Suprapubic skin (tissue), 4 donors: Measurements from ENCODE around the gene ORC3. TPM values are rescaled to one million over a fixed set of nuclear protein-coding genes. Genes with fewer than 3 reads are reported as not detected.

Experiments
- DNase-seq, 2 donors: peaks; one replicate each; pipeline ENCODE4 v3.0.0-alpha.2; 2019; ENCODE audit warnings: low spot score in 2 of 2
- H3K27ac ChIP-seq: fragments of 200-600 bp; sonication (generic); one replicate; pipeline ENCODE4 v1.5.1; 2019
- H3K27me3 ChIP-seq: fragments of 200-600 bp; sonication (generic); one replicate; pipeline ENCODE4 v1.5.1; 2019
- H3K36me3 ChIP-seq: fragments of 200-600 bp; sonication (generic); one replicate; pipeline ENCODE4 v1.5.1; 2019
- H3K4me1 ChIP-seq: fragments of 200-600 bp; sonication (generic); one replicate; pipeline ENCODE4 v1.5.1; 2019
- H3K4me3 ChIP-seq: fragments of 200-600 bp; sonication (generic); one replicate; pipeline ENCODE4 v1.5.1; 2019; ENCODE audit warnings: mild to moderate bottlenecking
- H3K9me3 ChIP-seq: fragments of 200-600 bp; sonication (generic); one replicate; pipeline ENCODE4 v1.5.1; 2019
- CTCF ChIP-seq, 2 donors: fragments of 200-600 bp in 1 of 2; fragments of 450-650 bp in 1 of 2; sonication (generic) in 1 of 2; IDR thresholded peaks; one replicate each; pipeline ENCODE4 v1.5.1; 2016 to 2019; ENCODE audit warnings: antibody characterized with exemption in 2 of 2, mild to moderate bottlenecking in 1 of 2, moderate library complexity in 1 of 2
- EP300 ChIP-seq: sonication (generic); formaldehyde crosslinking; IDR thresholded peaks from one replicate; pipeline ENCODE4 v1.6.1; 2017; ENCODE audit warnings: antibody characterized with exemption
- POLR2A ChIP-seq, 2 donors: fragments of 450-650 bp; IDR thresholded peaks; one replicate each; pipeline ENCODE4 v1.6.1; 2017; ENCODE audit warnings: antibody characterized with exemption in 2 of 2, mild to moderate bottlenecking in 2 of 2, moderate library complexity in 2 of 2
- POLR2AphosphoS5 ChIP-seq, 3 donors: sonication (generic); formaldehyde crosslinking; IDR thresholded peaks; one replicate each; pipeline ENCODE4 v1.6.1; 2017; ENCODE audit warnings: antibody characterized with exemption in 3 of 3
- WGBS: methylation state at CpG from one replicate; pipeline ENCODE4 v1.1.5; 2018; 5-methylcytosine and 5-hydroxymethylcytosine counted together
- total RNA-seq, 4 donors: library from RNA; depleted of rRNA; stranded (reverse); fragments of >200 nt; gene quantifications; one replicate each; pipeline ENCODE4 v1.1.0, GENCODE V29; 2016

The ORC3 gene
- total RNA-seq, 4 donors from 2014 or later: 9.7 to 30.6 (median 12.9) TPM

- H3K9me3 ChIP-seq: no peaks in the 10 kb centered on the region
- no peaks in the 10 kb centered on the region for H3K4me1 ChIP-seq
- TF ChIP-seq CTCF (IDR thresholded peaks at IDR 0.05) (no peak), POLR2AphosphoS5 (IDR thresholded peaks at IDR 0.05) (no peak), EP300 (no peak), POLR2A (IDR thresholded peaks at IDR 0.05) (no peak)
- H3K27ac ChIP-seq: no peak overlapping the region
- H3K4me3 ChIP-seq: no peak overlapping the region
- DNase-seq: no peak
- H3K27me3 ChIP-seq: no peaks in the 10 kb centered on the region
- peaks cover 15% of the 10 kb centered on the region for H3K36me3 ChIP-seq
Measured at GRCh38 chr6:87660226-87660911, 70.4 kb downstream of the ORC3 start.

- Histone ChIP-seq H3K4me1 (no peaks in the 10 kb centered on the region), H3K9me3 (no peaks in the 10 kb centered on the region), H3K27me3 (no peaks in the 10 kb centered on the region), H3K36me3 (peaks cover 15% of the 10 kb centered on the region), H3K27ac (no peak overlapping the region), H3K4me3 (no peak overlapping the region)
- 97% methylated on average over 1 of the region's 1 CpG for WGBS
- no peak for DNase-seq
- TF ChIP-seq POLR2AphosphoS5 (IDR thresholded peaks at IDR 0.05): no peak
- TF ChIP-seq CTCF (IDR thresholded peaks at IDR 0.05): no peak
- no peak for TF ChIP-seq EP300
- no peak for TF ChIP-seq POLR2A (IDR thresholded peaks at IDR 0.05)
Measured at GRCh38 chr6:87661016-87661415, 71.1 kb downstream of the ORC3 start.

- Histone ChIP-seq H3K9me3 (no peaks in the 10 kb centered on the region), H3K27ac (no peak overlapping the region), H3K36me3 (peaks cover 15% of the 10 kb centered on the region), H3K27me3 (no peaks in the 10 kb centered on the region), H3K4me1 (no peaks in the 10 kb centered on the region), H3K4me3 (no peak overlapping the region)
- DNase-seq: no peak
- WGBS: 97% methylated on average over 1 of the region's 1 CpG
- TF ChIP-seq POLR2A (IDR thresholded peaks at IDR 0.05): no peak
- TF ChIP-seq POLR2AphosphoS5 (IDR thresholded peaks at IDR 0.05): no peak
- TF ChIP-seq EP300: no peak
- no peak for TF ChIP-seq CTCF (IDR thresholded peaks at IDR 0.05)
Measured at GRCh38 chr6:87661503-87661902, 71.6 kb downstream of the ORC3 start.

GRCh38 chr6:87663434-87663833, 73.5 kb downstream of the ORC3 start:
- peaks cover 21% of the 10 kb centered on the region for H3K36me3 ChIP-seq
- no peak for DNase-seq
- TF ChIP-seq CTCF (IDR thresholded peaks at IDR 0.05): no peak
- no peak overlapping the region for H3K27ac ChIP-seq
- 77% methylated on average over 2 of the region's 2 CpGs for WGBS
- no peaks in the 10 kb centered on the region for H3K4me1 ChIP-seq
- H3K4me3 ChIP-seq: no peak overlapping the region
- no peaks in the 10 kb centered on the region for H3K9me3 ChIP-seq
- no peaks in the 10 kb centered on the region for H3K27me3 ChIP-seq

- no peak for TF ChIP-seq CTCF (IDR thresholded peaks at IDR 0.05)
- TF ChIP-seq POLR2A (IDR thresholded peaks at IDR 0.05): no peak
- no peak for TF ChIP-seq EP300
- TF ChIP-seq POLR2AphosphoS5 (IDR thresholded peaks at IDR 0.05): no peak
- no peak for DNase-seq
- no peak overlapping the region for H3K27ac ChIP-seq
- H3K9me3 ChIP-seq: no peaks in the 10 kb centered on the region
- H3K27me3 ChIP-seq: no peaks in the 10 kb centered on the region
- H3K4me3 ChIP-seq: no peak overlapping the region
- peaks cover 21% of the 10 kb centered on the region for H3K36me3 ChIP-seq
- H3K4me1 ChIP-seq: no peaks in the 10 kb centered on the region
Measured at GRCh38 chr6:87664921-87665485, 75.1 kb downstream of the ORC3 start.
